Measurements from ENCODE around the gene ACSS3. TPM values are rescaled to one million over a fixed set of nuclear protein-coding genes. Genes with fewer than 3 reads are reported as not detected.

Gene ACSS3
- total RNA-seq, 1 experiment from 2014 or later: 19.3 TPM

- Histone ChIP-seq H2AK5ac (ENCODE audit: insufficient read length, low read length) (no peak overlapping the region), H2BK20ac (ENCODE audit: low read depth, low read length, poor library complexity, severe bottlenecking) (no peak overlapping the region), H2BK120ac (ENCODE audit: low read depth, low read length, poor library complexity, severe bottlenecking) (no peak overlapping the region), H3K9ac (ENCODE audit: extremely low read depth, insufficient read length, low read length) (no peak overlapping the region), H3K4ac (ENCODE audit: low read depth, low read length) (no peak overlapping the region), H4K20me1 (ENCODE audit: control insufficient read depth, insufficient read depth, insufficient read length) (no peaks in the 10 kb centered on the region), H3K23ac (ENCODE audit: insufficient read length, low read depth, low read length) (no peak overlapping the region), H2AFZ (ENCODE audit: low read length) (no peak overlapping the region), H2BK15ac (ENCODE audit: low read depth, low read length) (no peak overlapping the region), H3K27ac (ENCODE audit: insufficient read length, low read depth, low read length) (no peak overlapping the region), H3K56ac (ENCODE audit: insufficient read length, low read depth, low read length) (no peak overlapping the region), H2BK12ac (ENCODE audit: insufficient read length, low read depth, low read length) (no peak overlapping the region), H3K18ac (ENCODE audit: insufficient read length, low read depth, low read length) (no peak overlapping the region), H4K8ac (replicated peaks; ENCODE audit: insufficient read length, low read depth, low read length) (no peak overlapping the region), H3T11ph (ENCODE audit: low read length) (no peak overlapping the region), H4K5ac (ENCODE audit: insufficient read length, low read depth, low read length) (no peak overlapping the region), H3K14ac (ENCODE audit: insufficient read depth, low read length) (no peak overlapping the region), H3K27me3 (ENCODE audit: insufficient read depth, low read length) (no peaks in the 10 kb centered on the region), H2BK5ac (ENCODE audit: insufficient read length, low read length) (no peak overlapping the region), H3K4me1 (ENCODE audit: insufficient read depth, low read length) (no peaks in the 10 kb centered on the region), H3K79me2 (ENCODE audit: insufficient read depth, low read length) (no peaks in the 10 kb centered on the region), H3K9me3 (ENCODE audit: control insufficient read depth, low read depth, low read length) (no peaks in the 10 kb centered on the region), H3K23me2 (ENCODE audit: insufficient read length, low read depth, low read length, poor library complexity, severe bottlenecking) (no peaks in the 10 kb centered on the region), H3K4me2 (ENCODE audit: insufficient read depth, insufficient read length, low read length) (no peak overlapping the region), H4K91ac (ENCODE audit: insufficient read length, low read depth, low read length) (no peak overlapping the region), H3K79me1 (ENCODE audit: insufficient read depth, low read depth, low read length, poor library complexity, severe bottlenecking) (no peaks in the 10 kb centered on the region)
- Mint-ChIP-seq H3K27me3 (ENCODE audit: low read depth) (no peaks in the 10 kb centered on the region), H3K4me3 (no peak overlapping the region), H3K27ac (no peak overlapping the region), H3K4me1 (no peaks in the 10 kb centered on the region), H3K36me3 (ENCODE audit: insufficient read depth in 1 of 3, low read depth in 3 of 3) (no peaks in the 10 kb centered on the region), H3K9me3 (no peaks in the 10 kb centered on the region)
- TF ChIP-seq CTCF (conservative IDR thresholded peaks at IDR 0.05): no peak
- no peak for DNase-seq
- no CpG with 5 or more reads among the region's 5 CpGs for WGBS (ENCODE audit: extremely low coverage, insufficient read length, low lambda C conversion rate)
Measured at GRCh38 chr12:81270385-81270784, 192.5 kb downstream of the ACSS3 start.

Data from H9 (cell line).